A549 treated with AZD2906 at 1 μM for 4 hours (cell line): ENCODE results near the gene LINC00305. TPM values are rescaled to one million over a fixed set of nuclear protein-coding genes. Genes with fewer than 3 reads are reported as not detected.

Source experiments
- total RNA-seq: library from RNA; stranded (reverse); fragments of 200-300 nt; extraction: Qiagen RNA extraction; gene quantifications from 5 replicates; pipeline ENCODE4 v1.2.3, GENCODE V29; 2022

The LINC00305 gene
- total RNA-seq = not detected in 5 replicates

GRCh38 chr18:64148988-64149387 lies at the start of gene LINC00305:
Gene LINC00305 (minus strand): TSS chr18:64149088.

Other genes with a start within 250 kb of the LINC00305 start
- not detected in 5 replicates for gene SERPINB10, start 241.1 kb downstream of the LINC00305 start, total RNA-seq
- gene HMSD, start 199.8 kb downstream of the LINC00305 start, total RNA-seq = 0.09 to 0.29 TPM (median 0.24 TPM) in 3 of 5 replicates, not detected in the others
- gene SERPINB8, start 179.0 kb downstream of the LINC00305 start, total RNA-seq = 8.2 to 11.4 TPM (median 9.6 TPM) in 5 replicates